Measurements from ENCODE around the gene MLLT1.

Gene MLLT1

GRCh38 chr19:6225232-6225865 is 54.4 kb downstream of the MLLT1 start:
- no peaks in the 10 kb centered on the region for H3K9me3 ChIP-seq
- H3K27me3 ChIP-seq = no peaks in the 10 kb centered on the region
- H3K4me3 ChIP-seq (ENCODE audit: low read depth in 1 of 2, low read length in 1 of 2) = no peak overlapping the region
- no peaks in the 10 kb centered on the region for H3K4me1 ChIP-seq (ENCODE audit: control insufficient read depth in 1 of 2, insufficient read depth in 1 of 2, low read depth in 1 of 2, low read length in 1 of 2)
- peaks cover 85% of the 10 kb centered on the region for H3K36me3 ChIP-seq
- no peak for TF ChIP-seq CTCF (IDR thresholded peaks at IDR 0.05)
- H3K27ac ChIP-seq = no peak overlapping the region

- Histone ChIP-seq H3K4me1 (ENCODE audit: control insufficient read depth in 1 of 2, insufficient read depth in 1 of 2, low read depth in 1 of 2, low read length in 1 of 2) (no peaks in the 10 kb centered on the region), H3K4me3 (ENCODE audit: low read depth in 1 of 2, low read length in 1 of 2) (no peak overlapping the region), H3K36me3 (peaks cover 85% of the 10 kb centered on the region), H3K9me3 (no peaks in the 10 kb centered on the region), H3K27me3 (no peaks in the 10 kb centered on the region), H3K27ac (no peak overlapping the region)
- TF ChIP-seq CTCF (IDR thresholded peaks at IDR 0.05) = no peak
Measured at GRCh38 chr19:6224308-6224675, 55.5 kb downstream of the MLLT1 start.

GRCh38 chr19:6223461-6224307 is 56.1 kb downstream of the MLLT1 start:
- H3K9me3 ChIP-seq = no peaks in the 10 kb centered on the region
- no peak for TF ChIP-seq CTCF (IDR thresholded peaks at IDR 0.05)
- H3K27me3 ChIP-seq = no peaks in the 10 kb centered on the region
- H3K27ac ChIP-seq = no peak overlapping the region
- no peaks in the 10 kb centered on the region for H3K4me1 ChIP-seq (ENCODE audit: control insufficient read depth in 1 of 2, insufficient read depth in 1 of 2, low read depth in 1 of 2, low read length in 1 of 2)
- H3K36me3 ChIP-seq = peaks cover 88% of the 10 kb centered on the region
- H3K4me3 ChIP-seq (ENCODE audit: low read depth in 1 of 2, low read length in 1 of 2) = no peak overlapping the region

GRCh38 chr19:6222884-6223283 is 56.9 kb downstream of the MLLT1 start:
- Histone ChIP-seq H3K4me1 (ENCODE audit: control insufficient read depth in 1 of 2, insufficient read depth in 1 of 2, low read depth in 1 of 2, low read length in 1 of 2) (no peaks in the 10 kb centered on the region), H3K9me3 (no peaks in the 10 kb centered on the region), H3K27me3 (no peaks in the 10 kb centered on the region), H3K4me3 (ENCODE audit: low read depth in 1 of 2, low read length in 1 of 2) (no peak overlapping the region), H3K36me3 (peaks cover 91% of the 10 kb centered on the region), H3K27ac (no peak overlapping the region)
- no peak for TF ChIP-seq CTCF (IDR thresholded peaks at IDR 0.05)

- H3K9me3 ChIP-seq = no peaks in the 10 kb centered on the region
- peaks cover 94% of the 10 kb centered on the region for H3K36me3 ChIP-seq
- no peak for TF ChIP-seq CTCF (IDR thresholded peaks at IDR 0.05)
- no peak overlapping the region for H3K4me3 ChIP-seq (ENCODE audit: low read depth in 1 of 2, low read length in 1 of 2)
- H3K4me1 ChIP-seq (ENCODE audit: control insufficient read depth in 1 of 2, insufficient read depth in 1 of 2, low read depth in 1 of 2, low read length in 1 of 2) = no peaks in the 10 kb centered on the region
- H3K27me3 ChIP-seq = no peaks in the 10 kb centered on the region
- no peak overlapping the region for H3K27ac ChIP-seq
Measured at GRCh38 chr19:6221878-6222746, 57.7 kb downstream of the MLLT1 start.
